GM23338 (cell line): ENCODE measurements around the gene RXRA. TPM values are rescaled to one million over a fixed set of nuclear protein-coding genes. Genes with fewer than 3 reads are reported as not detected.

Source experiments
- ATAC-seq: fragments of 200-7000 bp; cut with Tn5 transposase; 3 replicates; pipeline ENCODE4 v1.9.1; 2020
- DNase-seq: peaks from one replicate; pipeline ENCODE4 v3.0.0-alpha.2; 2015; ENCODE audit warnings: low spot score
- H2AFZ ChIP-seq: fragments of 200-600 bp; sonication (generic); 2 replicates; pipeline ENCODE4 v1.8.0; 2016; ENCODE audit warnings: antibody characterized with exemption, mild to moderate bottlenecking, moderate library complexity
- H3F3A ChIP-seq: fragments of 200-600 bp; sonication (generic); replicated peaks from 2 replicates; pipeline ENCODE4 v1.8.0; 2017; ENCODE audit warnings: antibody characterized with exemption, mixed run types, low read depth
- H3K27ac ChIP-seq: fragments of 200-600 bp; sonication (generic); 2 replicates; pipeline ENCODE4 v1.6.1; 2016; ENCODE audit warnings: low read depth
- H3K27me3 ChIP-seq: fragments of 200-600 bp; sonication (generic); 2 replicates; pipeline ENCODE4 v1.8.0; 2016; ENCODE audit warnings: mild to moderate bottlenecking, mixed run types, moderate library complexity; ENCODE audit not compliant: insufficient read depth
- H3K36me3 ChIP-seq: fragments of 200-600 bp; sonication (generic); 2 replicates; pipeline ENCODE4 v1.8.0; 2016; ENCODE audit warnings: mild to moderate bottlenecking; ENCODE audit not compliant: insufficient read depth
- H3K4me1 ChIP-seq: fragments of 200-600 bp; sonication (generic); 2 replicates; pipeline ENCODE4 v1.8.0; 2016; ENCODE audit warnings: mild to moderate bottlenecking, moderate library complexity; ENCODE audit not compliant: insufficient read depth
- H3K4me2 ChIP-seq: fragments of 200-600 bp; sonication (generic); 2 replicates; pipeline ENCODE4 v1.7.1; 2017; ENCODE audit warnings: mixed run types
- H3K4me3 ChIP-seq: fragments of 200-600 bp; sonication (generic); 2 replicates; pipeline ENCODE4 v1.6.1; 2016; ENCODE audit warnings: mixed run types
- H3K79me2 ChIP-seq: fragments of 200-600 bp; sonication (generic); replicated peaks from 2 replicates; pipeline ENCODE4 v1.8.0; 2017; ENCODE audit warnings: mild to moderate bottlenecking; ENCODE audit not compliant: insufficient read depth
- H3K9me2 ChIP-seq: fragments of 200-600 bp; sonication (generic); 2 replicates; pipeline ENCODE4 v1.8.0; 2017; ENCODE audit not compliant: insufficient read depth
- H4K20me1 ChIP-seq: fragments of 200-600 bp; sonication (generic); replicated peaks from 2 replicates; pipeline ENCODE4 v1.8.0; 2017; ENCODE audit warnings: mild to moderate bottlenecking; ENCODE audit not compliant: insufficient read depth
- H3K27ac Mint-ChIP-seq: 2 replicates; pipeline ENCODE4 v1.8.0; 2020; ENCODE audit warnings: inconsistent platforms, mild to moderate bottlenecking, moderate library complexity, mixed read lengths
- H3K27me3 Mint-ChIP-seq: 3 replicates; pipeline ENCODE4 v1.8.0; 2022; ENCODE audit warnings: low read depth, mild to moderate bottlenecking, moderate library complexity, mixed read lengths, inconsistent platforms; ENCODE audit not compliant: insufficient read depth, poor library complexity
- H3K36me3 Mint-ChIP-seq: 3 replicates; pipeline ENCODE4 v1.8.0; 2021; ENCODE audit warnings: low read depth, mild to moderate bottlenecking, inconsistent platforms, moderate library complexity, mixed read lengths
- H3K4me1 Mint-ChIP-seq: 3 replicates; pipeline ENCODE4 v1.8.0; 2020; ENCODE audit warnings: mild to moderate bottlenecking, inconsistent platforms, mixed read lengths
- H3K4me3 Mint-ChIP-seq: 3 replicates; pipeline ENCODE4 v1.8.0; 2021; ENCODE audit warnings: moderate library complexity, mild to moderate bottlenecking, inconsistent platforms, mixed read lengths
- H3K9me3 Mint-ChIP-seq: 3 replicates; pipeline ENCODE4 v1.8.0; 2020; ENCODE audit warnings: moderate library complexity, mild to moderate bottlenecking, inconsistent platforms, mixed read lengths
- CTCF ChIP-seq, 2 experiments: fragments of 200-600 bp in 1 of 2; sonication (generic) in 1 of 2; conservative IDR thresholded peaks; 2 replicates each; pipeline versions ENCODE4 v1.5.1 to v1.6.1; 2016 to 2017; ENCODE audit warnings: antibody characterized with exemption in 2 of 2, low read depth in 2 of 2, mild to moderate bottlenecking in 2 of 2, moderate library complexity in 1 of 2
- POLR2AphosphoS5 ChIP-seq: IDR thresholded peaks from 2 replicates; pipeline ENCODE4 v1.6.1; 2016; ENCODE audit warnings: antibody characterized with exemption, low read depth
- STAT1 ChIP-seq: IDR thresholded peaks from one replicate; pipeline ENCODE4 v1.6.1; 2016; ENCODE audit warnings: antibody characterized with exemption; ENCODE audit not compliant: unreplicated experiment
- polyA plus RNA-seq: library from polyadenylated mRNA; unstranded; fragments of >200 nt; fragmentation: Nextera tagmentation; extraction: Ambion mirVana; gene quantifications from 2 replicates; pipeline ENCODE4 v1.2.1, GENCODE V29; 2016
- total RNA-seq: library from RNA; depleted of rRNA; stranded (reverse); fragments of >200 nt; shearing (Covaris generic); gene quantifications from 2 replicates; pipeline ENCODE4 v1.2.3, GENCODE V29; 2014
- TF ChIP-seq, protein P1 (sequence below): fragments of 250-450 bp; sonication (Bioruptor Pico); IDR thresholded peaks from 2 replicates; pipeline ENCODE4 v1.5.0; 2020; ENCODE audit warnings: mild to moderate bottlenecking, moderate library complexity

The RXRA gene
- total and polyA plus RNA-seq, 2 experiments from 2014 or later: 4.9 to 17.9 TPM

GRCh38 chr9:134341306-134341705 lies 15.1 kb downstream of the RXRA start (continued):
- no peak for TF ChIP-seq POLR2AphosphoS5
- TF ChIP-seq STAT1: no peak

DNA sequence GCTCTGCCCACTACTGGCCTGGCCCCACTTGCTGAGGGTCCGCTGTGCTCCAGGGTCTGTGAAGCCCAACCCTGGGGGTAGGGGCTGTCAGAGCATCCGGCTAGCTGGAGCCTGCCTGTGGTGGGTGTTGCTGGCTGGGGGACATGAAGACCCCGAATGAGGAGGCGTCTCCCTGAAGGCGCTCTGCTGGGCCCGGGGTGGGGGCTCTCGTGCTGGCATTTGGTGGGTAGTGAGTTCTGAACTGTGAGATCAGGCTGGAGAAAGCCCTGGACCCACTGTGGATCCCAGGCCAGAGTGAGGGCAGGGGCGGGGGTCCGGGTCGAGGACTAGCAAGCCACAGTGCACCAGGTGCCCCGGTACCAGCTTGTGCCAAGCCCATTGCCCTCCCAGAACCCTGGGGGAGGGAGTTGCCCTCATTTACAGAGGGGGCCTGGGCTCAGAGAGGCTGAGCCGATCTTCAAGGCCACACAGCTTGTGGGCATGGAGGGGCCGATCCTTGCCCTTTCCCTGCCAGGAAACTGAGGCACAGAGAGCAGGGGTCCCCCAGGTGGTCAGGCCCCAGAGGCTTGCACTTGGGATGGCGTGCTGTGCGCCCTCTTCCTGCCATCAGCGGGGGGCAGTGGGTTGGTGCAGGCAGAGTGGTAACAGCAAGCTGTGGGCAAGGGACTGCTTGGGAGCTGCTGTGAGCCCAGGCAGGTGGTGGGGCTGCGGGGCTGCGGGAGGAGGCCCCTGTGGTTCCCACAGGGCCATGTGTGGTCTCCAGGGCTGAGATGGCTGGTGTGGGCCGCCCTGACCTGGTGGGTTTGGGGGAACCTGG lies 15.9 kb downstream of the RXRA start:
- Mint-ChIP-seq H3K27me3 (peaks cover 6% of the 10 kb centered on the region), H3K4me1 (peaks cover 16% of the 10 kb centered on the region; the same call in 2 of the 3 replicates), H3K36me3 (no peaks in the 10 kb centered on the region), H3K4me3 (no peak overlapping the region), H3K9me3 (no peaks in the 10 kb centered on the region), H3K27ac (no peak overlapping the region)
- Histone ChIP-seq H3K9me2 (no peaks in the 10 kb centered on the region), H3K4me1 (no peaks in the 10 kb centered on the region), H3K4me3 (no peak overlapping the region), H3K27ac (no peak overlapping the region), H3K36me3 (no peaks in the 10 kb centered on the region), H3K27me3 (no peaks in the 10 kb centered on the region), H3K79me2 (peaks cover 80% of the 10 kb centered on the region), H3K4me2 (no peak overlapping the region), H4K20me1 (0 out of 2 replicates have a peak, but pooled peaks cover 7% of the 10 kb centered on the region), H2AFZ (no peak overlapping the region), H3F3A (no peaks in the 10 kb centered on the region)
- ATAC-seq: no peak
- TF ChIP-seq, protein P1, sequence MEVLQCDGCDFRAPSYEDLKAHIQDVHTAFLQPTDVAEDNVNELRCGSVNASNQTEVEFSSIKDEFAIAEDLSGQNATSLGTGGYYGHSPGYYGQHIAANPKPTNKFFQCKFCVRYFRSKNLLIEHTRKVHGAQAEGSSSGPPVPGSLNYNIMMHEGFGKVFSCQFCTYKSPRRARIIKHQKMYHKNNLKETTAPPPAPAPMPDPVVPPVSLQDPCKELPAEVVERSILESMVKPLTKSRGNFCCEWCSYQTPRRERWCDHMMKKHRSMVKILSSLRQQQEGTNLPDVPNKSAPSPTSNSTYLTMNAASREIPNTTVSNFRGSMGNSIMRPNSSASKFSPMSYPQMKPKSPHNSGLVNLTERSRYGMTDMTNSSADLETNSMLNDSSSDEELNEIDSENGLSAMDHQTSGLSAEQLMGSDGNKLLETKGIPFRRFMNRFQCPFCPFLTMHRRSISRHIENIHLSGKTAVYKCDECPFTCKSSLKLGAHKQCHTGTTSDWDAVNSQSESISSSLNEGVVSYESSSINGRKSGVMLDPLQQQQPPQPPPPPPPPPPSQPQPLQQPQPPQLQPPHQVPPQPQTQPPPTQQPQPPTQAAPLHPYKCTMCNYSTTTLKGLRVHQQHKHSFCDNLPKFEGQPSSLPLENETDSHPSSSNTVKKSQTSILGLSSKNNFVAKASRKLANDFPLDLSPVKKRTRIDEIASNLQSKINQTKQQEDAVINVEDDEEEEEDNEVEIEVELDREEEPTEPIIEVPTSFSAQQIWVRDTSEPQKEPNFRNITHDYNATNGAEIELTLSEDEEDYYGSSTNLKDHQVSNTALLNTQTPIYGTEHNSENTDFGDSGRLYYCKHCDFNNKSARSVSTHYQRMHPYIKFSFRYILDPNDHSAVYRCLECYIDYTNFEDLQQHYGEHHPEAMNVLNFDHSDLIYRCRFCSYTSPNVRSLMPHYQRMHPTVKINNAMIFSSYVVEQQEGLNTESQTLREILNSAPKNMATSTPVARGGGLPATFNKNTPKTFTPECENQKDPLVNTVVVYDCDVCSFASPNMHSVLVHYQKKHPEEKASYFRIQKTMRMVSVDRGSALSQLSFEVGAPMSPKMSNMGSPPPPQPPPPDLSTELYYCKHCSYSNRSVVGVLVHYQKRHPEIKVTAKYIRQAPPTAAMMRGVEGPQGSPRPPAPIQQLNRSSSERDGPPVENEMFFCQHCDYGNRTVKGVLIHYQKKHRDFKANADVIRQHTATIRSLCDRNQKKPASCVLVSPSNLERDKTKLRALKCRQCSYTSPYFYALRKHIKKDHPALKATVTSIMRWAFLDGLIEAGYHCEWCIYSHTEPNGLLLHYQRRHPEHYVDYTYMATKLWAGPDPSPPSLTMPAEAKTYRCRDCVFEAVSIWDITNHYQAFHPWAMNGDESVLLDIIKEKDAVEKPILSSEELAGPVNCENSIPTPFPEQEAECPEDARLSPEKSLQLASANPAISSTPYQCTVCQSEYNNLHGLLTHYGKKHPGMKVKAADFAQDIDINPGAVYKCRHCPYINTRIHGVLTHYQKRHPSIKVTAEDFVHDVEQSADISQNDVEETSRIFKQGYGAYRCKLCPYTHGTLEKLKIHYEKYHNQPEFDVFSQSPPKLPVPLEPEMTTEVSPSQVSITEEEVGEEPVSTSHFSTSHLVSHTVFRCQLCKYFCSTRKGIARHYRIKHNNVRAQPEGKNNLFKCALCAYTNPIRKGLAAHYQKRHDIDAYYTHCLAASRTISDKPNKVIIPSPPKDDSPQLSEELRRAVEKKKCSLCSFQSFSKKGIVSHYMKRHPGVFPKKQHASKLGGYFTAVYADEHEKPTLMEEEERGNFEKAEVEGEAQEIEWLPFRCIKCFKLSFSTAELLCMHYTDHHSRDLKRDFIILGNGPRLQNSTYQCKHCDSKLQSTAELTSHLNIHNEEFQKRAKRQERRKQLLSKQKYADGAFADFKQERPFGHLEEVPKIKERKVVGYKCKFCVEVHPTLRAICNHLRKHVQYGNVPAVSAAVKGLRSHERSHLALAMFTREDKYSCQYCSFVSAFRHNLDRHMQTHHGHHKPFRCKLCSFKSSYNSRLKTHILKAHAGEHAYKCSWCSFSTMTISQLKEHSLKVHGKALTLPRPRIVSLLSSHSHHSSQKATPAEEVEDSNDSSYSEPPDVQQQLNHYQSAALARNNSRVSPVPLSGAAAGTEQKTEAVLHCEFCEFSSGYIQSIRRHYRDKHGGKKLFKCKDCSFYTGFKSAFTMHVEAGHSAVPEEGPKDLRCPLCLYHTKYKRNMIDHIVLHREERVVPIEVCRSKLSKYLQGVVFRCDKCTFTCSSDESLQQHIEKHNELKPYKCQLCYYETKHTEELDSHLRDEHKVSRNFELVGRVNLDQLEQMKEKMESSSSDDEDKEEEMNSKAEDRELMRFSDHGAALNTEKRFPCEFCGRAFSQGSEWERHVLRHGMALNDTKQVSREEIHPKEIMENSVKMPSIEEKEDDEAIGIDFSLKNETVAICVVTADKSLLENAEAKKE (CRISPR knock-in tag): no peak
- TF ChIP-seq CTCF (conservative IDR thresholded peaks at IDR 0.05; ENCODE audit: low read depth in 2 of 2): no peak
- no peak for DNase-seq
